Measurements from ENCODE around the gene CACNA1F.

The CACNA1F gene

DNA sequence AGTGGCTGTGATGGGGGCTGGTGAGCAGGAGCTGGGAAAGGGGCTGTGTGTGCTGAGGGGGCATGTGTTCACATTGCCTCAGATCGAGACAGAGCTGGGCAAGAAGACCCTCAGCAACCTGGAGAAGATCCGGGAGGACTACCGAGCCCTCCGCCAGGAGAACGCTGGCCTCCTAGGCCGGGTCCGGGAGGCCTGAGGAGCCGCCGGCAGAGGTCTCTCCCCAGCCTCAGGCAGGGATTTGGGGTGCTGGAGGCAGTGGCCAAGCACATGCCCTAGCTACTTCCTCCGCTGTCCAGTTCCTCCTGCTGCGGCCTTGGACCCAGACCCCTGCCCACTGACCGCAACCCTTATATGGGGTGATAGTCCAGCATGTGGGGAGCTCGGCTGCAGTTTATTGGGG, 16.9 kb upstream of the CACNA1F start:
- intact Hi-C loops (cut with DNase I; ENCODE audit: low total_unique reads), result no loop called here
- Histone ChIP-seq H3K4me1 (no peaks in the 10 kb centered on the region), H3K27ac (no peak overlapping the region), H3K4me3 (no peak overlapping the region), H3K9me3 (no peaks in the 10 kb centered on the region), H3K27me3 (no peaks in the 10 kb centered on the region), H3K36me3 (peaks cover 0 to 51% (median 24%) of the 10 kb centered on the region in 3 donors)
- TF ChIP-seq, protein P1, sequence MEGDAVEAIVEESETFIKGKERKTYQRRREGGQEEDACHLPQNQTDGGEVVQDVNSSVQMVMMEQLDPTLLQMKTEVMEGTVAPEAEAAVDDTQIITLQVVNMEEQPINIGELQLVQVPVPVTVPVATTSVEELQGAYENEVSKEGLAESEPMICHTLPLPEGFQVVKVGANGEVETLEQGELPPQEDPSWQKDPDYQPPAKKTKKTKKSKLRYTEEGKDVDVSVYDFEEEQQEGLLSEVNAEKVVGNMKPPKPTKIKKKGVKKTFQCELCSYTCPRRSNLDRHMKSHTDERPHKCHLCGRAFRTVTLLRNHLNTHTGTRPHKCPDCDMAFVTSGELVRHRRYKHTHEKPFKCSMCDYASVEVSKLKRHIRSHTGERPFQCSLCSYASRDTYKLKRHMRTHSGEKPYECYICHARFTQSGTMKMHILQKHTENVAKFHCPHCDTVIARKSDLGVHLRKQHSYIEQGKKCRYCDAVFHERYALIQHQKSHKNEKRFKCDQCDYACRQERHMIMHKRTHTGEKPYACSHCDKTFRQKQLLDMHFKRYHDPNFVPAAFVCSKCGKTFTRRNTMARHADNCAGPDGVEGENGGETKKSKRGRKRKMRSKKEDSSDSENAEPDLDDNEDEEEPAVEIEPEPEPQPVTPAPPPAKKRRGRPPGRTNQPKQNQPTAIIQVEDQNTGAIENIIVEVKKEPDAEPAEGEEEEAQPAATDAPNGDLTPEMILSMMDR (IDR thresholded peaks at IDR 0.05), result no peak
- no peak for DNase-seq

- TF ChIP-seq, protein P1 (IDR thresholded peaks at IDR 0.05), result no peak
- no peaks in the 10 kb centered on the region for H3K4me1 ChIP-seq
- H3K27ac ChIP-seq, result no peak overlapping the region
- peaks cover 0 to 55% (median 24%) of the 10 kb centered on the region in 3 donors for H3K36me3 ChIP-seq
- no peaks in the 10 kb centered on the region for H3K27me3 ChIP-seq
- H3K9me3 ChIP-seq, result no peaks in the 10 kb centered on the region
- no peak overlapping the region for H3K4me3 ChIP-seq
- intact Hi-C loops (cut with DNase I; ENCODE audit: low total_unique reads), result no loop called here
- no peak for DNase-seq
Observed at GRCh38 chrX:49249616-49250015, 16.5 kb upstream of the CACNA1F start.

DNA sequence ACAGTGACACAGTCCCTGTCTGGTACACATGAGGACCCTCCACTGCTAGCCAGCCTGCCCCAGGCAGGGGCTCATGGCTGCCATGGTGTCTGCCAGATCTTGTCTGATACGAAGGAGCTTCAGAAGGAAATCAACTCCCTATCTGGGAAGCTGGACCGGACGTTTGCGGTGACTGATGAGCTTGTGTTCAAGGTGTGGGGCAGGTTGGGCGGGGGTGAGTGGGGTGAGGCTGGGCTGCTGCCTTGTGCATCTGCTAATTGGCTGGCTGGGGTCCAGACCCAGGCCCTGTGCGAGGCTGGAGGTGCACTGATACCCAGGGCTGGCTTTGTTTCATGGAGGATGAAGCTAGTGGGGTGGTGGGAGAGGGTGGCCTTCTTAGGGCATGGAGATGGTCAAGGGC, 15.9 kb upstream of the CACNA1F start:
- no peaks in the 10 kb centered on the region for H3K9me3 ChIP-seq
- no peak overlapping the region for H3K4me3 ChIP-seq
- no peaks in the 10 kb centered on the region for H3K27me3 ChIP-seq
- intact Hi-C loops (cut with DNase I; ENCODE audit: low total_unique reads), result no loop called here
- H3K36me3 ChIP-seq, result peaks cover 0 to 61% (median 24%) of the 10 kb centered on the region in 3 donors
- DNase-seq, result no peak
- no peak overlapping the region for H3K27ac ChIP-seq
- TF ChIP-seq, protein P1 (IDR thresholded peaks at IDR 0.05), result no peak
- H3K4me1 ChIP-seq, result no peaks in the 10 kb centered on the region

DNA sequence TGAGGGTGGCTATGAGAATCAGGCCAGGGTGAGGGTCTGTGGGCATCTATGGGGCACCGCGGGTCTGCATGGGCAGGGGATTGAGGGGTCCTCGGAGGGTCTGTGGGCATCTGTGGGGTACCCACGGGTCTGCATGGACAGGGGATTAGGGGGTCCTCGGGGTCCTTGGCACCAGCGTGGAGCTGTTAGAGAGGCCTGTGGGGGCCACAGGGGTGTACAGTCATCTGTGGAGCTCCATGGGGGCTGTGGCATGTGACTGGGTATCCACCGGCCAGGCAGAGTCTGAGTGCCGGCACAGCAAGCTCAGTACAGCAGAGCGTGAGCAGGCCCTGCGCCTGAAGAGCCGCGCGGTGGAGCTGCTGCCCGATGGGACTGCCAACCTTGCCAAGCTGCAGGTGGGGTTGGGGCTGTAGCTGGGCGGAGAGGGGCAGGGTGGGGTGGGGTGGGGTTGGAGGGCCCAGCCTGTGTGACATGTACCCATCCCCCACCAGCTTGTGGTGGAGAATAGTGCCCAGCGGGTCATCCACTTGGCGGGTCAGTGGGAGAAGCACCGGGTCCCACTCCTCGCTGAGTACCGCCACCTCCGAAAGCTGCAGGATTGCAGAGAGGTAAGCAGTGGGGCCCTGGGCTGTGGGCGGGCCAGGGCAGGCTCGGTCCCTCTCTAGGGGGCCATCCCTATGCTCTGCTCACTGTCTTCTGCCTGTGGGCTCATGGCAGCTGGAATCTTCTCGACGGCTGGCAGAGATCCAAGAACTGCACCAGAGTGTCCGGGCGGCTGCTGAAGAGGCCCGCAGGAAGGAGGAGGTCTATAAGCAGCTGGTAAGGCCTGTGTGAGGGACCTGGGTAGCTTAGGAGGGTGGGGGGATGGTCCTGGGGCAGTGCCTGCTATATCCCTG, 15.0 kb upstream of the CACNA1F start:
- DNase-seq, result no peak
- Histone ChIP-seq H3K9me3 (no peaks in the 10 kb centered on the region), H3K27me3 (no peaks in the 10 kb centered on the region), H3K27ac (no peak overlapping the region), H3K4me1 (no peaks in the 10 kb centered on the region), H3K36me3 (peaks cover 0 to 70% (median 32%) of the 10 kb centered on the region in 3 donors), H3K4me3 (no peak overlapping the region)
- TF ChIP-seq, protein P1 (IDR thresholded peaks at IDR 0.05), result no peak
- intact Hi-C loops (cut with DNase I; ENCODE audit: low total_unique reads), result no loop called here

DNA sequence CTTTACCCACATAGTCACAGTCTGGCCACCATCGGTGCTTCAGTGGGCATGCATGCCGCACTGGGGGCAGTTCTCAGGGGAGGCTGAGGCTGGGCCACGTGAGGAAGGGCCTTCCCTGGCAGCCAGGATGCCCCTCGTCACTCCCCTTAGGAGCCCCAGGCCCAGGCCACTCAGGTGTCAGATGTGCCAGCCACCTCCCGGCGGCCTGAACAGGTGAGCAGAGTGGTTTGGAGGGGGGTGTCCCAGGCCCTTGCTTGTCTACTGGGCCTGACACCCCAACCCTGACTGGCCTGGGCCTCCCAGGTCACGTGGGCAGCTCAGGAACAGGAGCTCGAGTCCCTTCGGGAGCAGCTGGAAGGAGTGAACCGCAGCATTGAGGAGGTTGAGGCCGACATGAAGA, 14.2 kb upstream of the CACNA1F start:
- H3K4me3 ChIP-seq, result no peak overlapping the region
- no peaks in the 10 kb centered on the region for H3K9me3 ChIP-seq
- intact Hi-C loops (cut with DNase I; ENCODE audit: low total_unique reads), result no loop called here
- peaks cover 0 to 78% (median 38%) of the 10 kb centered on the region in 3 donors for H3K36me3 ChIP-seq
- no peaks in the 10 kb centered on the region for H3K27me3 ChIP-seq
- no peak for DNase-seq
- TF ChIP-seq, protein P1 (IDR thresholded peaks at IDR 0.05), result no peak
- no peaks in the 10 kb centered on the region for H3K4me1 ChIP-seq
- no peak overlapping the region for H3K27ac ChIP-seq
